ENCODE measurements around the gene PLEKHB2. TPM values are rescaled to one million over a fixed set of nuclear protein-coding genes. Genes with fewer than 3 reads are reported as not detected.
"Not testable (repeated sequence)": the region's sequence is repeated elsewhere in the genome, so short reads cannot be mapped to it uniquely, and the experiment has no call there.

Gene PLEKHB2
- total and polyA plus RNA-seq, 8 donors: 33.1 to 106 (median 37.2) TPM

DNA sequence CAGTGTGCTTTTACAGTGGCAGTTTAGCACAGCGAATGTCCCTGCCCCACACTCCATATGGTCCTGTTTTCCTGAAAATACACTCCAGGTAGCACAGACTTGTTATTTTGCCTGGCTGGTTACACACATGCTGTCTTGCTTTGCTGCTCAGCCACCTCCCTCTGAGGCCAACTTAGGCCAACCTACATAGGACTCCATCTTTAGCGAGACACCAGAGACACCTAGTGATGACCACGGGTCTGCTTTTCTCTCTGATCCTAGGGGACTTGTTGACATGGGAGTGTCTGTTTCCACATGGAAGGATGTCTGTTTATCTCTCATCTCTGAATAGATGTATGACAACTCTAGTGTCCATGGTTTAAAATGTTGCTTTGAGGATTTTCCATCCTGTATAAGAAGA, 43.3 kb downstream of the PLEKHB2 start:
- Histone ChIP-seq H3K9me3 (no peaks in the 10 kb centered on the region), H3K4me3 (no peak overlapping the region), H3K4me1 (no peaks in the 10 kb centered on the region), H3K36me3 (peaks cover 0 to 80% of the 10 kb centered on the region in 2 donors), H3K27ac (no peak overlapping the region), H3K27me3 (no peaks in the 10 kb centered on the region)
- ATAC-seq: no peak
- intact Hi-C loops (cut with DNase I): no loop called here
- no peak for TF ChIP-seq CTCF (IDR thresholded peaks at IDR 0.05)
- DNase-seq: no peak

DNA sequence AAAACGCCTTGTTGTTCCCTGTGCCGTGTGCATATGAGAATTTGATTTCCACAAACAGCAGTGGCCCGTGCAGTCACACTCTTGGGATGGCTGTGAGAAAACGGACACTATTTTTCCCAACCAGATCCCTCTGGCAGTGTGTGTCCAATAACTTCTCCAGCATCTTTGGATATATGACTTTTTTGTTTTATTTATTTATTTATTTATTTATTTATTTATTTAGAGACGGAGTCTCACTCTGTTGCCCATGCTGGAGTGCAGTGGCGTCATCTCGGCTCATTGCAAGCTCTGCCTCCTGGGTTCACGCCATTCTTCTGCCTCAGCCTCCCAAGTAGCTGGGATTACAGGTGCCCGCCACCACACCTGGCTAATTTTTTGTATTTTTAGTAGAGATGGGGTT, 45.0 kb downstream of the PLEKHB2 start:
- intact Hi-C loops (cut with DNase I); H3K9me3 ChIP-seq; H3K27ac ChIP-seq; DNase-seq; H3K4me3 ChIP-seq; ATAC-seq; H3K4me1 ChIP-seq; H3K27me3 ChIP-seq: not testable (repeated sequence)
- peaks cover 0 to 64% of the 10 kb centered on the region in 2 donors for H3K36me3 ChIP-seq

GRCh38 chr2:131151398-131151797, 46.3 kb downstream of the PLEKHB2 start:
- H3K4me1 ChIP-seq: no peaks in the 10 kb centered on the region
- no peak for TF ChIP-seq CTCF (IDR thresholded peaks at IDR 0.05)
- intact Hi-C loops (cut with DNase I): no loop called here
- no peaks in the 10 kb centered on the region for H3K27me3 ChIP-seq
- no peaks in the 10 kb centered on the region for H3K9me3 ChIP-seq
- ATAC-seq (no peak), DNase-seq (no peak)
- no peak overlapping the region for H3K4me3 ChIP-seq
- H3K27ac ChIP-seq: no peak overlapping the region
- peaks cover 0 to 51% of the 10 kb centered on the region in 2 donors for H3K36me3 ChIP-seq

- TF ChIP-seq CTCF (IDR thresholded peaks at IDR 0.05): no peak
- H3K36me3 ChIP-seq: peaks cover 0 to 44% of the 10 kb centered on the region in 2 donors
- no peaks in the 10 kb centered on the region for H3K9me3 ChIP-seq
- no peak overlapping the region for H3K27ac ChIP-seq
- DNase-seq: no peak
- intact Hi-C loops (cut with DNase I): no loop called here
- no peak for ATAC-seq
- H3K27me3 ChIP-seq: no peaks in the 10 kb centered on the region
- no peaks in the 10 kb centered on the region for H3K4me1 ChIP-seq
- no peak overlapping the region for H3K4me3 ChIP-seq
Observed at GRCh38 chr2:131152074-131152473, 46.9 kb downstream of the PLEKHB2 start.

DNA sequence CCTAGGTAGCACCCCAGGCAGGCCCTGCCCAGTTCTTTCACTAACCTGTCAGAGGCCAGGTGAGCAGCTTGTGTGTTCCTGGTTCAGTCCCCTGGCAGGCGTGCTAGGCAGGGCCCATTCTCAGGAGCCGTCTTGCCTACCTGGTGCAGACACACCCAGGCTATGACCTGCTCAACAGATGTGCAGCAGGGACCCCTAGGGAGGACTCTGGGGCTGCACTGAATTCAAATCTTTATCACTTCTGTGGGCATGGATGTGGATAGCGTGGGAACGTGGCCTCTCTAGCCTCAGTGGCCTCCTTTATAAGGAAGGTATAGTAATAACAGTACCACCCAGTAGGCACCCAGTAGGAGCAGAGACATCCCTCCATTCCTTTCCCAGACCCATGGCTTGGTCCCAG, 48.4 kb downstream of the PLEKHB2 start:
- intact Hi-C loops (cut with DNase I): no loop called here
- ATAC-seq: no peak
- H3K27me3 ChIP-seq: no peaks in the 10 kb centered on the region

More for the DNA sequence above, 48.4 kb downstream of the PLEKHB2 start:
- no peaks in the 10 kb centered on the region for H3K9me3 ChIP-seq
- no peak for DNase-seq
- no peaks in the 10 kb centered on the region for H3K4me1 ChIP-seq
- no peak for TF ChIP-seq CTCF (IDR thresholded peaks at IDR 0.05)
- no peak overlapping the region for H3K4me3 ChIP-seq
- no peak overlapping the region for H3K27ac ChIP-seq
- H3K36me3 ChIP-seq: peaks cover 0 to 29% of the 10 kb centered on the region in 2 donors
